ENCODE measurements around the gene FES. TPM values are rescaled to one million over a fixed set of nuclear protein-coding genes. Genes with fewer than 3 reads are reported as not detected.
A peak's percentile ranks its signal among the peaks of the same experiment; 100 is the strongest.
"Not testable (repeated sequence)": the region's sequence is repeated elsewhere in the genome, so short reads cannot be mapped to it uniquely, and the experiment has no call there.

The FES gene
- total RNA-seq, 1 experiment from 2014 or later = 6.7 TPM

DNA sequence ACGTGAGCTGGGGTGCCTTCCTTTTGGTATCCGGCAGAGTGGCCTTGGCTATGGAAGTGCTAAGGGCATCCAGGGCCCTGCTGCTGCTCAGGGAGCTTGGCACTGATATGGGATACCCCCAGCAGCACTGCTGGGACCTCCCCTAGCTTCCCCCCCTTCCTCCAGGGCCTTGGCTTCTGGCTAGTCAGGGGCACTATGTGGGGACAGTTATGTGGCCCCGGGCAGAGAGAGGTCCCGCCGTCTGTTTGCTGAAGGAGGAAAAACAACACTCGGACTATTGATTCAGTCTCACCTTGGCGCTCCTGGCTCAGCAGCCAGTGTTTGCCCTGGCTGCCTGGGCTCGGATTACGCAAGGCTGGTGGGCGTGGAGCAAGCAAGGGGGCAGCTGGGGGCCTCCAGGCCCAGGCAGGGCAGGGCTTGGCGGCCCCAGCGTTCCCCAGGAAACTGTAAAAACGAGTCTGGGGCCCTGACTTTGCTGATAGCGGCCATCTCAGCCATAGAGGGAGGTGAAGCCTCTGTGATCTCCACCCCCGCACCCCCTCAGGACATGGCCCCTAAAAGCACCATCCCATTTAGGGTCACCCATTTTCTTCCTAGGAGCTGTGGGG lies 10.2 kb upstream of the FES start:
- H2BK12ac ChIP-seq (ENCODE audit: insufficient read length, low read depth, low read length) = no peak overlapping the region
- TF ChIP-seq, protein P1, sequence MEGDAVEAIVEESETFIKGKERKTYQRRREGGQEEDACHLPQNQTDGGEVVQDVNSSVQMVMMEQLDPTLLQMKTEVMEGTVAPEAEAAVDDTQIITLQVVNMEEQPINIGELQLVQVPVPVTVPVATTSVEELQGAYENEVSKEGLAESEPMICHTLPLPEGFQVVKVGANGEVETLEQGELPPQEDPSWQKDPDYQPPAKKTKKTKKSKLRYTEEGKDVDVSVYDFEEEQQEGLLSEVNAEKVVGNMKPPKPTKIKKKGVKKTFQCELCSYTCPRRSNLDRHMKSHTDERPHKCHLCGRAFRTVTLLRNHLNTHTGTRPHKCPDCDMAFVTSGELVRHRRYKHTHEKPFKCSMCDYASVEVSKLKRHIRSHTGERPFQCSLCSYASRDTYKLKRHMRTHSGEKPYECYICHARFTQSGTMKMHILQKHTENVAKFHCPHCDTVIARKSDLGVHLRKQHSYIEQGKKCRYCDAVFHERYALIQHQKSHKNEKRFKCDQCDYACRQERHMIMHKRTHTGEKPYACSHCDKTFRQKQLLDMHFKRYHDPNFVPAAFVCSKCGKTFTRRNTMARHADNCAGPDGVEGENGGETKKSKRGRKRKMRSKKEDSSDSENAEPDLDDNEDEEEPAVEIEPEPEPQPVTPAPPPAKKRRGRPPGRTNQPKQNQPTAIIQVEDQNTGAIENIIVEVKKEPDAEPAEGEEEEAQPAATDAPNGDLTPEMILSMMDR (conservative IDR thresholded peaks at IDR 0.05) = no peak
- H2BK15ac ChIP-seq (ENCODE audit: low read depth, low read length) = no peak overlapping the region
- H3K27ac ChIP-seq (ENCODE audit: insufficient read length, low read depth, low read length) = no peak overlapping the region
- peak overlapping the region; percentile 58 for H3K14ac ChIP-seq (ENCODE audit: insufficient read depth, low read length)
- peaks cover 8% of the 10 kb centered on the region for H3K23me2 ChIP-seq (ENCODE audit: insufficient read length, low read depth, low read length, poor library complexity, severe bottlenecking)
- no peaks in the 10 kb centered on the region for H3K27me3 Mint-ChIP-seq (ENCODE audit: low read depth)
- H2BK120ac ChIP-seq (ENCODE audit: low read depth, low read length, poor library complexity, severe bottlenecking) = no peak overlapping the region
- H3K4ac ChIP-seq (ENCODE audit: low read depth, low read length) = no peak overlapping the region
- H3K18ac ChIP-seq (ENCODE audit: insufficient read length, low read depth, low read length) = no peak overlapping the region
- peak; percentile 62 for DNase-seq
- no peak overlapping the region for H4K8ac ChIP-seq (replicated peaks; ENCODE audit: insufficient read length, low read depth, low read length)
- no peaks in the 10 kb centered on the region for H4K20me1 ChIP-seq (ENCODE audit: control insufficient read depth, insufficient read depth, insufficient read length)
- H3K9ac ChIP-seq (ENCODE audit: extremely low read depth, insufficient read length, low read length) = no peak overlapping the region
- H2BK5ac ChIP-seq (ENCODE audit: insufficient read length, low read length) = no peak overlapping the region
- peak overlapping the region in 1 of 2 experiments; percentile 50; a peak in 2 of 5 replicates for H3K4me3 Mint-ChIP-seq
- peaks cover 4% of the 10 kb centered on the region; the same call in 1 of the 2 replicates for H3K4me1 ChIP-seq (ENCODE audit: insufficient read depth, low read length)
- peaks cover 2% of the 10 kb centered on the region for H3K79me1 ChIP-seq (ENCODE audit: insufficient read depth, low read depth, low read length, poor library complexity, severe bottlenecking)
- H3K79me2 ChIP-seq (ENCODE audit: insufficient read depth, low read length) = no peaks in the 10 kb centered on the region
- no peaks in the 10 kb centered on the region for H3K9me3 ChIP-seq (ENCODE audit: control insufficient read depth, low read depth, low read length)
- H3K4me2 ChIP-seq (ENCODE audit: insufficient read depth, insufficient read length, low read length) = no peak overlapping the region
- H3K36me3 Mint-ChIP-seq (ENCODE audit: insufficient read depth in 1 of 3, low read depth in 3 of 3) = peaks cover 15 to 29% (median 27%) of the 10 kb centered on the region in 3 experiments; a peak in 6 of 7 replicates
- peaks cover 0 to 2% of the 10 kb centered on the region in 2 experiments; a peak in 1 of 5 replicates for H3K9me3 Mint-ChIP-seq
- H3K27me3 ChIP-seq (ENCODE audit: insufficient read depth, low read length) = no peaks in the 10 kb centered on the region
- H4K91ac ChIP-seq (ENCODE audit: insufficient read length, low read depth, low read length) = no peak overlapping the region
- H2AK5ac ChIP-seq (ENCODE audit: insufficient read length, low read length) = no peak overlapping the region
- peaks cover 40 to 46% of the 10 kb centered on the region in 2 experiments for H3K4me1 Mint-ChIP-seq
- H4K5ac ChIP-seq (ENCODE audit: insufficient read length, low read depth, low read length) = no peak overlapping the region
- no peak overlapping the region for H2BK20ac ChIP-seq (ENCODE audit: low read depth, low read length, poor library complexity, severe bottlenecking)
- H2AFZ ChIP-seq (ENCODE audit: low read length) = no peak overlapping the region
- no peak overlapping the region for H3K56ac ChIP-seq (ENCODE audit: insufficient read length, low read depth, low read length)
- no peak overlapping the region for H3K23ac ChIP-seq (ENCODE audit: insufficient read length, low read depth, low read length)
- WGBS (ENCODE audit: extremely low coverage, insufficient read length, low lambda C conversion rate) = no CpG with 5 or more reads among the region's 15 CpGs
- peak overlapping the region; percentile 47 to 76 (median 61); a peak in 4 of 7 replicates for H3K27ac Mint-ChIP-seq
- no peak overlapping the region for H3T11ph ChIP-seq (ENCODE audit: low read length)

DNA sequence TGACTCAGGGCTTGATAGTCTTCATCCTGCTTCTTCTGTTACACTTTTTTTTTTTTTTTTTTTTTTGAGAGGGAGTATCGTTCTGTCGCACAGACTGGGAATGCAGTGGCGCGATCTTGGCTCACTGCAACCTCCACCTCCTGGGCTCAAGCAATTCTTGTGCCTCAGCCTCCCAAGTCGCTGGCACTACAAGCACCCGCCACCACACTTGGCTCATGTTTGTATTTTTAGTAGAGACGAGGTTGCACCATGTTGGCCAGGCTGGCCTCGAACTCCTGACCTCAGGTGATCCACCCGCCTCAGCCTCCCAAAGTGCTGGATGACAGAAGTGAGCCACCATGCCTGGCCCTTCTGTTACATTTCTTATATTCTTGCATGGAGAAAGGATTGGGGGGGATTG lies 9.3 kb upstream of the FES start:
- DNase-seq; H2BK5ac ChIP-seq (ENCODE audit: insufficient read length, low read length): not testable (repeated sequence)
- peaks cover 20 to 36% (median 33%) of the 10 kb centered on the region in 3 experiments; a peak in 6 of 7 replicates for H3K36me3 Mint-ChIP-seq (ENCODE audit: insufficient read depth in 1 of 3, low read depth in 3 of 3)

More for the DNA sequence above, 9.3 kb upstream of the FES start:
- H3K4ac ChIP-seq (ENCODE audit: low read depth, low read length); H3K27me3 Mint-ChIP-seq (ENCODE audit: low read depth); H2BK15ac ChIP-seq (ENCODE audit: low read depth, low read length); H2AFZ ChIP-seq (ENCODE audit: low read length); H2BK12ac ChIP-seq (ENCODE audit: insufficient read length, low read depth, low read length); H3K27me3 ChIP-seq (ENCODE audit: insufficient read depth, low read length); H2BK20ac ChIP-seq (ENCODE audit: low read depth, low read length, poor library complexity, severe bottlenecking); H4K8ac ChIP-seq (replicated peaks; ENCODE audit: insufficient read length, low read depth, low read length); H3K23ac ChIP-seq (ENCODE audit: insufficient read length, low read depth, low read length); H3K9ac ChIP-seq (ENCODE audit: extremely low read depth, insufficient read length, low read length); H3K18ac ChIP-seq (ENCODE audit: insufficient read length, low read depth, low read length); H3K56ac ChIP-seq (ENCODE audit: insufficient read length, low read depth, low read length); H3K4me3 Mint-ChIP-seq; H3K9me3 Mint-ChIP-seq; H3K79me2 ChIP-seq (ENCODE audit: insufficient read depth, low read length); H2AK5ac ChIP-seq (ENCODE audit: insufficient read length, low read length); H4K91ac ChIP-seq (ENCODE audit: insufficient read length, low read depth, low read length); H3K9me3 ChIP-seq (ENCODE audit: control insufficient read depth, low read depth, low read length); H3K14ac ChIP-seq (ENCODE audit: insufficient read depth, low read length); H3K4me2 ChIP-seq (ENCODE audit: insufficient read depth, insufficient read length, low read length); H3K4me1 ChIP-seq (ENCODE audit: insufficient read depth, low read length); H2BK120ac ChIP-seq (ENCODE audit: low read depth, low read length, poor library complexity, severe bottlenecking); H3K79me1 ChIP-seq (ENCODE audit: insufficient read depth, low read depth, low read length, poor library complexity, severe bottlenecking); H4K20me1 ChIP-seq (ENCODE audit: control insufficient read depth, insufficient read depth, insufficient read length); H4K5ac ChIP-seq (ENCODE audit: insufficient read length, low read depth, low read length); H3K23me2 ChIP-seq (ENCODE audit: insufficient read length, low read depth, low read length, poor library complexity, severe bottlenecking); H3K27ac ChIP-seq (ENCODE audit: insufficient read length, low read depth, low read length); H3T11ph ChIP-seq (ENCODE audit: low read length): not testable (repeated sequence)
- Mint-ChIP-seq H3K27ac (peak overlapping the region in 1 of 3 experiments; percentile 62; a peak in 1 of 7 replicates), H3K4me1 (peaks cover 31 to 37% of the 10 kb centered on the region in 2 experiments)
- no CpG with 5 or more reads among the region's 9 CpGs for WGBS (ENCODE audit: extremely low coverage, insufficient read length, low lambda C conversion rate)

All from H9 (cell line).